SK-N-SH treated with all-trans-retinoic acid at 6 μM for 48 hours (cell line): ENCODE data around the gene ST6GALNAC4.

Source experiments
- ATAC-seq: fragments of 200-7000 bp; cut with Tn5 transposase; 3 replicates; pipeline ENCODE4 v1.9.1; 2020; ENCODE audit warnings: mild to moderate bottlenecking, moderate library complexity
- ARNTL ChIP-seq: fragments of 450-650 bp; formaldehyde crosslinking; IDR thresholded peaks from 2 replicates; pipeline ENCODE4 v1.5.0; 2020; ENCODE audit warnings: low read depth, mild to moderate bottlenecking, moderate library complexity, borderline replicate concordance
- BACH2 ChIP-seq: fragments of 250-450 bp; sonication (Bioruptor Pico); IDR thresholded peaks from 2 replicates; pipeline ENCODE4 v1.9.0; 2021; ENCODE audit warnings: mild to moderate bottlenecking, borderline replicate concordance
- CREB5 ChIP-seq: fragments of 250-450 bp; sonication (Bioruptor Pico); IDR thresholded peaks from 2 replicates; pipeline ENCODE4 v1.5.1; 2020; ENCODE audit warnings: low read depth, mild to moderate bottlenecking, moderate library complexity
- CSDC2 ChIP-seq: fragments of 250-450 bp; sonication (Bioruptor Pico); IDR thresholded peaks from 2 replicates; pipeline ENCODE4 v1.5.0; 2020; ENCODE audit warnings: mild to moderate bottlenecking, moderate library complexity
- CSRNP3 ChIP-seq: fragments of 250-450 bp; sonication (Bioruptor Pico); IDR thresholded peaks from 2 replicates; pipeline ENCODE4 v1.5.1; 2021; ENCODE audit warnings: mild to moderate bottlenecking, moderate library complexity
- ESRRG ChIP-seq: fragments of 250-450 bp; sonication (Bioruptor Pico); IDR thresholded peaks from 2 replicates; pipeline ENCODE4 v1.6.1; 2021; ENCODE audit warnings: mild to moderate bottlenecking
- GLIS3 ChIP-seq: fragments of 250-450 bp; sonication (Bioruptor Pico); IDR thresholded peaks from 2 replicates; pipeline ENCODE4 v1.5.0; 2020; ENCODE audit warnings: mild to moderate bottlenecking, moderate library complexity
- ISL1 ChIP-seq: fragments of 250-450 bp; sonication (Bioruptor Pico); IDR thresholded peaks from 2 replicates; pipeline ENCODE4 v2.1.2; 2022; ENCODE audit warnings: mild to moderate bottlenecking, moderate library complexity
- OSR1 ChIP-seq: fragments of 250-450 bp; sonication (Bioruptor Pico); IDR thresholded peaks from 2 replicates; pipeline ENCODE4 v1.8.0; 2022; ENCODE audit warnings: moderate library complexity, mild to moderate bottlenecking, inconsistent platforms
- PATZ1 ChIP-seq: fragments of 250-450 bp; sonication (Bioruptor Pico); IDR thresholded peaks from 2 replicates; pipeline ENCODE4 v1.8.0; 2020; ENCODE audit warnings: mild to moderate bottlenecking, moderate library complexity, borderline replicate concordance
- POU6F1 ChIP-seq: fragments of 250-450 bp; sonication (Bioruptor Pico); IDR thresholded peaks from 2 replicates; pipeline ENCODE4 v1.8.0; 2021; ENCODE audit warnings: low read depth, mild to moderate bottlenecking, moderate library complexity, borderline replicate concordance
- PPARA ChIP-seq: fragments of 250-450 bp; sonication (Bioruptor Pico); IDR thresholded peaks from 2 replicates; pipeline ENCODE4 v1.5.0; 2020; ENCODE audit warnings: mild to moderate bottlenecking, borderline replicate concordance
- RARB ChIP-seq: fragments of 250-450 bp; sonication (Bioruptor Pico); IDR thresholded peaks from 2 replicates; pipeline ENCODE4 v1.8.0; 2021; ENCODE audit warnings: mild to moderate bottlenecking, moderate library complexity
- SNAI2 ChIP-seq: fragments of 250-450 bp; sonication (Bioruptor Pico); IDR thresholded peaks from 2 replicates; pipeline ENCODE4 v1.5.0; 2020; ENCODE audit warnings: mild to moderate bottlenecking, moderate library complexity
- TCF4 ChIP-seq: fragments of 250-450 bp; sonication (Bioruptor Pico); IDR thresholded peaks from 2 replicates; pipeline ENCODE4 v1.8.0; 2021; ENCODE audit warnings: mild to moderate bottlenecking, moderate library complexity, borderline replicate concordance
- TOX ChIP-seq: fragments of 250-450 bp; sonication (Bioruptor Pico); IDR thresholded peaks from 2 replicates; pipeline ENCODE4 v1.8.0; 2021; ENCODE audit warnings: mild to moderate bottlenecking, moderate library complexity, borderline replicate concordance
- TSHZ2 ChIP-seq: fragments of 250-450 bp; sonication (Bioruptor Pico); IDR thresholded peaks from 2 replicates; pipeline ENCODE4 v1.5.0; 2020; ENCODE audit warnings: mild to moderate bottlenecking, moderate library complexity
- ZC3H10 ChIP-seq: fragments of 250-450 bp; sonication (Bioruptor Pico); IDR thresholded peaks from 2 replicates; pipeline ENCODE4 v1.5.1; 2021; ENCODE audit warnings: mild to moderate bottlenecking, moderate library complexity
- ZFP3 ChIP-seq: fragments of 250-450 bp; sonication (Bioruptor Pico); IDR thresholded peaks from 2 replicates; pipeline ENCODE4 v1.5.0; 2020; ENCODE audit warnings: mild to moderate bottlenecking, moderate library complexity
- ZFP30 ChIP-seq: fragments of 450-650 bp; formaldehyde crosslinking; IDR thresholded peaks from 2 replicates; pipeline ENCODE4 v1.5.0; 2022; ENCODE audit warnings: mild to moderate bottlenecking, moderate library complexity
- ZNF70 ChIP-seq: fragments of 450-650 bp; formaldehyde crosslinking; IDR thresholded peaks from 2 replicates; pipeline ENCODE4 v1.5.0; 2020; ENCODE audit warnings: mild to moderate bottlenecking, moderate library complexity
- ZNF8 ChIP-seq: fragments of 450-650 bp; formaldehyde crosslinking; IDR thresholded peaks from 2 replicates; pipeline ENCODE4 v1.5.0; 2020; ENCODE audit warnings: mild to moderate bottlenecking, moderate library complexity

Gene ST6GALNAC4

GRCh38 chr9:127960410-127961154 lies 43.7 kb upstream of the ST6GALNAC4 start:
- ATAC-seq: no peak
- TF ChIP-seq GLIS3 (no peak), OSR1 (no peak), ESRRG (CRISPR knock-in tag) (no peak), ZC3H10 (CRISPR knock-in tag) (no peak), POU6F1 (CRISPR knock-in tag) (no peak), ARNTL (CRISPR knock-in tag) (no peak), ZFP30 (CRISPR knock-in tag) (no peak), ZNF8 (CRISPR knock-in tag) (no peak), RARB (CRISPR knock-in tag) (no peak), CSRNP3 (CRISPR knock-in tag) (no peak), TOX (CRISPR knock-in tag) (no peak), ISL1 (no peak), PATZ1 (no peak), PPARA (no peak), TCF4 (CRISPR knock-in tag) (no peak), CREB5 (CRISPR knock-in tag) (no peak), BACH2 (CRISPR knock-in tag) (no peak), SNAI2 (CRISPR knock-in tag) (no peak), ZNF70 (CRISPR knock-in tag) (no peak), TSHZ2 (no peak)

GRCh38 chr9:127959841-127960409 lies 43.1 kb upstream of the ST6GALNAC4 start:
- no peak for ATAC-seq
- no peak for TF ChIP-seq TOX (CRISPR knock-in tag)
- no peak for TF ChIP-seq TCF4 (CRISPR knock-in tag)
- no peak for TF ChIP-seq RARB (CRISPR knock-in tag)
- no peak for TF ChIP-seq ZNF70 (CRISPR knock-in tag)
- no peak for TF ChIP-seq CSRNP3 (CRISPR knock-in tag)
- TF ChIP-seq ZFP30 (CRISPR knock-in tag): no peak
- TF ChIP-seq BACH2 (CRISPR knock-in tag): no peak
- TF ChIP-seq OSR1: no peak
- TF ChIP-seq ZNF8 (CRISPR knock-in tag): no peak
- no peak for TF ChIP-seq ISL1
- no peak for TF ChIP-seq ARNTL (CRISPR knock-in tag)
- no peak for TF ChIP-seq ESRRG (CRISPR knock-in tag)
- TF ChIP-seq POU6F1 (CRISPR knock-in tag): no peak
- TF ChIP-seq ZFP3 (CRISPR knock-in tag): no peak
- TF ChIP-seq CSDC2 (CRISPR knock-in tag): no peak
- TF ChIP-seq GLIS3: no peak
- TF ChIP-seq CREB5 (CRISPR knock-in tag): no peak
- no peak for TF ChIP-seq ZC3H10 (CRISPR knock-in tag)
- TF ChIP-seq SNAI2 (CRISPR knock-in tag): no peak
